Measurements from ENCODE around the gene MUC6.

MUC6 gene

GRCh38 chr11:1059759-1060158 lies 23.2 kb upstream of the MUC6 start:
- TF ChIP-seq FOXM1 (IDR thresholded peaks at IDR 0.05; ENCODE audit: borderline replicate concordance, low read depth) (no peak), EGR1 (IDR thresholded peaks at IDR 0.05) (no peak), ZBTB7A (IDR thresholded peaks at IDR 0.05; ENCODE audit: low read depth) (no peak), TCF12 (IDR thresholded peaks at IDR 0.05; ENCODE audit: low read depth) (no peak), NFIC (IDR thresholded peaks at IDR 0.05) (no peak), EP300 (IDR thresholded peaks at IDR 0.05; ENCODE audit: borderline replicate concordance) (no peak), CREB1 (IDR thresholded peaks at IDR 0.05; ENCODE audit: low read depth) (no peak), TAF1 (IDR thresholded peaks at IDR 0.05; ENCODE audit: low read depth) (no peak), CEBPB (IDR thresholded peaks at IDR 0.05) (no peak)

- TF ChIP-seq EP300 (IDR thresholded peaks at IDR 0.05; ENCODE audit: borderline replicate concordance): no peak
- no peak for TF ChIP-seq REST (IDR thresholded peaks at IDR 0.05; ENCODE audit: low read depth)
- TF ChIP-seq CEBPB (IDR thresholded peaks at IDR 0.05): no peak
- TF ChIP-seq TEAD4 (IDR thresholded peaks at IDR 0.05): no peak
- TF ChIP-seq FOXM1 (IDR thresholded peaks at IDR 0.05; ENCODE audit: borderline replicate concordance, low read depth): no peak
- TF ChIP-seq TCF12 (IDR thresholded peaks at IDR 0.05; ENCODE audit: low read depth): no peak
- no peak for TF ChIP-seq MAX (IDR thresholded peaks at IDR 0.05)
- TF ChIP-seq NFIC (IDR thresholded peaks at IDR 0.05): no peak
- TF ChIP-seq USF1 (IDR thresholded peaks at IDR 0.05): no peak
These were observed 21.3 kb upstream of the MUC6 start for GRCh38 chr11:1057806-1058205.

GRCh38 chr11:1055990-1056771 lies 19.7 kb upstream of the MUC6 start:
- TF ChIP-seq RAD21 (IDR thresholded peaks at IDR 0.05; ENCODE audit: low read depth) (no peak), TEAD4 (IDR thresholded peaks at IDR 0.05) (no peak), CREB1 (IDR thresholded peaks at IDR 0.05; ENCODE audit: low read depth) (no peak), TAF1 (IDR thresholded peaks at IDR 0.05; ENCODE audit: low read depth) (no peak), CEBPB (IDR thresholded peaks at IDR 0.05) (no peak), ZBTB7A (IDR thresholded peaks at IDR 0.05; ENCODE audit: low read depth) (no peak), YY1 (IDR thresholded peaks at IDR 0.05; ENCODE audit: low read depth) (no peak)

GRCh38 chr11:1055109-1055703 lies 18.7 kb upstream of the MUC6 start:
- TF ChIP-seq REST (IDR thresholded peaks at IDR 0.05; ENCODE audit: low read depth) (no peak), EP300 (IDR thresholded peaks at IDR 0.05; ENCODE audit: borderline replicate concordance) (no peak), YY1 (IDR thresholded peaks at IDR 0.05; ENCODE audit: low read depth) (no peak), TAF1 (IDR thresholded peaks at IDR 0.05; ENCODE audit: low read depth) (no peak), TCF12 (IDR thresholded peaks at IDR 0.05; ENCODE audit: low read depth) (no peak), RAD21 (IDR thresholded peaks at IDR 0.05; ENCODE audit: low read depth) (no peak), ZBTB7A (IDR thresholded peaks at IDR 0.05; ENCODE audit: low read depth) (no peak)

GRCh38 chr11:1054143-1055108 lies 17.9 kb upstream of the MUC6 start:
- TF ChIP-seq ZBTB7A (IDR thresholded peaks at IDR 0.05; ENCODE audit: low read depth): peak; percentile 34; the same call in 1 of the 2 replicates
- no peak for TF ChIP-seq EGR1 (IDR thresholded peaks at IDR 0.05)

Measured in Ishikawa (cell line).